Measurements from ENCODE around the gene HBA1.

Gene HBA1

DNA sequence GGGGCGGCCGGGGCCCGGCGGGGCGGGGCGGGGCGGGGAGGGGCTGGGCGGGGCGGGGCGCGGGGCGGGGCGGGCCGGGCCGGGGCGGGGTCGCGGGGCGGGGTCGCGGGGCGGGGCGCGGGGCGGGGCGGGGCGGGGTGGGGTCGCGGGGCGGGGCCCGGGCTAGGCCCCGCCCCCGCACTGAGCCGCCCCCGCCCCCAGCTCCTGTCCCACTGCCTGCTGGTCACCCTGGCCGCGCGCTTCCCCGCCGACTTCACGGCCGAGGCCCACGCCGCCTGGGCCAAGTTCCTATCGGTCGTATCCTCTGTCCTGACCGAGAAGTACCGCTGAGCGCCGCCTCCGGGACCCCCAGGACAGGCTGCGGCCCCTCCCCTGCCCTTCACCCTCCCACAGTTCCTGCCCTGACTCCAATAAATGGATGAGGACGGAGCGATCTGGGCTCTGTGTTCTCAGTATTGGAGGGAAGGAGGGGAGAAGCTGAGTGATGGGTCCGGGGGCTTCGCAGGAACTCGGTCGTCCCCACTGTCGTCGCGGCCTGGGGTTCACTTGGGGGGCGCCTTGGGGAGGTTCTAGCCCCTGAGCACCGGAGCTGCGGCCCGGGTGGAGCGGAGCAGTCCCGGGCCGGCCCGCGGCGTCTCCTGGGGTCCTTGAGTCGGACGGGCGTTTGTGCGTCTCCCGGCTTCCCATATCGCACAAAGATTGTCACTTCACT lies 11.5 kb upstream of the HBA1 start:
- TF ChIP-seq, protein P1, sequence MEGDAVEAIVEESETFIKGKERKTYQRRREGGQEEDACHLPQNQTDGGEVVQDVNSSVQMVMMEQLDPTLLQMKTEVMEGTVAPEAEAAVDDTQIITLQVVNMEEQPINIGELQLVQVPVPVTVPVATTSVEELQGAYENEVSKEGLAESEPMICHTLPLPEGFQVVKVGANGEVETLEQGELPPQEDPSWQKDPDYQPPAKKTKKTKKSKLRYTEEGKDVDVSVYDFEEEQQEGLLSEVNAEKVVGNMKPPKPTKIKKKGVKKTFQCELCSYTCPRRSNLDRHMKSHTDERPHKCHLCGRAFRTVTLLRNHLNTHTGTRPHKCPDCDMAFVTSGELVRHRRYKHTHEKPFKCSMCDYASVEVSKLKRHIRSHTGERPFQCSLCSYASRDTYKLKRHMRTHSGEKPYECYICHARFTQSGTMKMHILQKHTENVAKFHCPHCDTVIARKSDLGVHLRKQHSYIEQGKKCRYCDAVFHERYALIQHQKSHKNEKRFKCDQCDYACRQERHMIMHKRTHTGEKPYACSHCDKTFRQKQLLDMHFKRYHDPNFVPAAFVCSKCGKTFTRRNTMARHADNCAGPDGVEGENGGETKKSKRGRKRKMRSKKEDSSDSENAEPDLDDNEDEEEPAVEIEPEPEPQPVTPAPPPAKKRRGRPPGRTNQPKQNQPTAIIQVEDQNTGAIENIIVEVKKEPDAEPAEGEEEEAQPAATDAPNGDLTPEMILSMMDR (IDR thresholded peaks at IDR 0.05; ENCODE audit: low read depth, low read length, missing control alignments) = no peak
- Histone ChIP-seq H3K27ac (no peak overlapping the region), H3K4me3 (ENCODE audit: low read depth, low read length) (no peak overlapping the region), H3K36me3 (replicated peaks) (no peaks in the 10 kb centered on the region), H3K27me3 (replicated peaks) (peaks cover 32% of the 10 kb centered on the region)
- DNase-seq = no peak
- in situ Hi-C loops (cut with HindIII; ENCODE audit: low pct_ligation_motif_present, low sequenced_read_pairs) = no loop called here

DNA sequence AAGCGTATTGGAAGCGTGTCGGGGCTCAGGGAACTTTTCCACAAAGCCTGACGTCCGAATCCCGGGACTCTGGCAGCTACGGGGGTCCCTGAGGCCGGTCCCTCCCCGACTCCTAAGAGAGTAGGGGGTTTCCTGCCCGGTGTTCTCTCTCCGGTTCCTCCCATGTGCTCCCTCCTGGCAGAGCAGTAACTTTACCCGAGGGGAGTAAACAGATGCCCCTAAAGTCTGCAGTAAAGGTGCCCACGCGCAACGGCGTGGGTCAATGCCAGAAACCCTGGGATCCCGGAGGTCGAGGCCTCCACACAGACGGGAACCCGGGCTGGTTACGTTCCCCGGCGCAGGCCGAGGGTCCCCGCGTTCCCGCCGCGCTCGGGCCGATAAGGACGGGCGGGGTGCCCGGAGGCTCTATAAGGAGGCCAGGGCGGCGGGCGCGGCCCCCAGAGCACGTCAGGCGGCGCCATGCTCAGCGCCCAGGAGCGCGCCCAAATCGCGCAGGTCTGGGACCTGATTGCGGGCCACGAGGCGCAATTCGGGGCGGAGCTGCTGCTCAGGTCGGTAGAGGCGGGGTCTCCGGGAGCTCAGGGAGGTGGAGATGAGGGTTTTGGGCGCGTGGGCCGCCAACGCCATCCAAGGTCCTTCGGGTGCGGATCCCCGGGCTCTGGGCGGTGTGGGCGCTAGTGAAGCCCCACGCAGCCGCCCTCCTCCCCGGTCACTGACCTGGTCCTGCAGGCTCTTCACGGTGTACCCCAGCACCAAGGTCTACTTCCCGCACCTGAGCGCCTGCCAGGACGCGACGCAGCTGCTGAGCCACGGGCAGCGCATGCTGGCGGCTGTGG lies 10.7 kb upstream of the HBA1 start, which contains the start of gene HBM:
Gene HBM, plus strand, starts transcription at position 440 of the 836 bp plus-strand sequence. Its CDS starts 20 bp downstream, at position 460.
- in situ Hi-C loops (cut with HindIII; ENCODE audit: low pct_ligation_motif_present, low sequenced_read_pairs) = no loop called here
- TF ChIP-seq, protein P1 (IDR thresholded peaks at IDR 0.05; ENCODE audit: low read depth, low read length, missing control alignments) = no peak
- no peak for DNase-seq
- peaks cover 32% of the 10 kb centered on the region for H3K27me3 ChIP-seq (replicated peaks)
- no peaks in the 10 kb centered on the region for H3K36me3 ChIP-seq (replicated peaks)
- no peak within 1 kb of the TSS for H3K4me3 ChIP-seq (ENCODE audit: low read depth, low read length)
- no peak within 1 kb of the TSS for H3K27ac ChIP-seq

DNA sequence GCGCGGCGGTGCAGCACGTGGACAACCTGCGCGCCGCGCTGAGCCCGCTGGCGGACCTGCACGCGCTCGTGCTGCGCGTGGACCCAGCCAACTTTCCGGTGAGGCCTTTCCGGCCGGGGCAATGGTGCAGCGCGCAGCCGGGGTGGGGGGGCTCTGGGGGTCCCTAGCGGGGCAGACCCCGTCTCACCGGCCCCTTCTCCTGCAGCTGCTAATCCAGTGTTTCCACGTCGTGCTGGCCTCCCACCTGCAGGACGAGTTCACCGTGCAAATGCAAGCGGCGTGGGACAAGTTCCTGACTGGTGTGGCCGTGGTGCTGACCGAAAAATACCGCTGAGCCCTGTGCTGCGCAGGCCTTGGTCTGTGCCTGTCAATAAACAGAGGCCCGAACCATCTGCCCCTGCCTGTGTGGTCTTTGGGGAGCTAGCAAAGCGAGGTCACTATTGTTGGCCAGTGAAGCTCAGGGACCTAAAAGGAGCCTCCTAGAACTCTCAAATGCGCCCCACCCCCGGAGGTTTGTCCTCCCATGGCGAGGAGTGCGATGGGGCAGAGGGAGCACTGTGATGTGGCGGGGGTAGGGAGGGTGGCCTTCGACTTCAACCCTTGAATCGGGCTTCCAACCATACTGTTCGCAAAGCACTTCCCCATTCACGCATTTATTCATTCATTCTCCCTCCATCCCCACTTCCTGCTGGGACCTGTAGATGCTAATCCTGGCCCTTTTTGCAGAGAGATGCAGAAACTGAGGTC lies 9.9 kb upstream of the HBA1 start:
- Histone ChIP-seq H3K36me3 (replicated peaks) (no peaks in the 10 kb centered on the region), H3K4me3 (ENCODE audit: low read depth, low read length) (no peak overlapping the region), H3K27ac (no peak overlapping the region), H3K27me3 (replicated peaks) (peaks cover 38% of the 10 kb centered on the region)
- in situ Hi-C loops (cut with HindIII; ENCODE audit: low pct_ligation_motif_present, low sequenced_read_pairs) = no loop called here
- TF ChIP-seq, protein P1 (IDR thresholded peaks at IDR 0.05; ENCODE audit: low read depth, low read length, missing control alignments) = no peak
- no peak for DNase-seq

DNA sequence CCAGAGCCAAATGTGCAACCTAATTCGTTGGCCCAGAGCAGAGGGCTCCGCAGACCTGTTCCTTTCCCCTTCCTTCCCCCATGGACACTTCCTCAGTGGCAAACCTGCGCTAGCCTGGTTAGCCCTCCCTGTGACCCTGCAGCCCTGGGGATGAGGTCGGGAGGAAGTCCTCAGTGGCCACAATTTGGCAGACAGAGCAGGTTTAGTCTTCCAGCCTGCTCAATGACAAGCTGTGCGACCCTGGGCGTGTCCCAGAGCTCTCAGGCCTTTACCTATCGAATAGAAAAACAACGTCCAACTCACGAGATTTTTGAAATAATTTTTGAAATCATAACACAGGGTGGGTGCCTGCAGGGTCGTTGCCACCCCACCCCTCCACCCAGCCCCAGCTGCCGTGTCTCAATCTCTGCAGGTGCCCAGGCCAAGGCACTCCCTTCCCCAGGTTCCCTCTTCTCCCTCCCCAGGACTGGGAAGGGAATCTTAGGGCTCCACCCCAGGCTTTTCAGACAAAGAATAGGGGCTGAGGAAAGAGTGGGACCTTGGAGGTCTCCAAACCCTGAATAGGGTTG lies 9.3 kb upstream of the HBA1 start:
- H3K36me3 ChIP-seq (replicated peaks) = no peaks in the 10 kb centered on the region
- no peak for DNase-seq
- H3K27ac ChIP-seq = no peak overlapping the region
- in situ Hi-C loops (cut with HindIII; ENCODE audit: low pct_ligation_motif_present, low sequenced_read_pairs) = no loop called here
- TF ChIP-seq, protein P1 (IDR thresholded peaks at IDR 0.05; ENCODE audit: low read depth, low read length, missing control alignments) = no peak
- H3K27me3 ChIP-seq (replicated peaks) = peaks cover 41% of the 10 kb centered on the region
- no peak overlapping the region for H3K4me3 ChIP-seq (ENCODE audit: low read depth, low read length)

DNA sequence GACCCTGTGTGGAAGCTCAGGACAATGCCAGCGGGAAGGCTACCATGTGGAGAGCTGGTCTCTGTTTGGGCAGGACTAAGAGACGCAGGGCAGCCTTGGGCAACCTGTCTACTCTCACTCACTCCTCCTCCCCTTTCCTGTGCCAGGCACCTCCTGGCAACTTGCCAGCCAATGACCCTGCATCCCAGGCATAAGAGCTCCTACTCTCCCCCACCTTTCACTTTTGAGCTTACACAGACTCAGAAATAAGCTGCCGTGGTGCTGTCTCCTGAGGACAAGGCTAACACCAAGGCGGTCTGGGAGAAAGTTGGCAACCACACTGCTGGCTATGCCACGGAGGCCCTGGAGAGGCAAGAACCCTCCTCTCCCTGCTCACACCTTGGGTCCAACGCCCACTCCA lies 8.1 kb upstream of the HBA1 start:
- DNase-seq = no peak
- no peak overlapping the region for H3K4me3 ChIP-seq (ENCODE audit: low read depth, low read length)
- peaks cover 43% of the 10 kb centered on the region for H3K27me3 ChIP-seq (replicated peaks)
- TF ChIP-seq, protein P1 (IDR thresholded peaks at IDR 0.05; ENCODE audit: low read depth, low read length, missing control alignments) = no peak
- no peaks in the 10 kb centered on the region for H3K36me3 ChIP-seq (replicated peaks)
- in situ Hi-C loops (cut with HindIII; ENCODE audit: low pct_ligation_motif_present, low sequenced_read_pairs) = no loop called here
- H3K27ac ChIP-seq = no peak overlapping the region
